HG03103 (cell line): ENCODE measurements around the gene ARHGAP27.

Source experiments
- ATAC-seq: cut with Tn5 transposase; IDR thresholded peaks from one replicate; pipeline ENCODE4 v1.9.1; 2021; ENCODE audit warnings: low read depth; ENCODE audit not compliant: unreplicated experiment

ARHGAP27 gene

GRCh38 chr17:45430738-45431530, 1.7 kb downstream of the ARHGAP27 start:
- ATAC-seq, result no peak

- no peak for ATAC-seq
These were observed 2.5 kb downstream of the ARHGAP27 start for GRCh38 chr17:45430006-45430737.

DNA sequence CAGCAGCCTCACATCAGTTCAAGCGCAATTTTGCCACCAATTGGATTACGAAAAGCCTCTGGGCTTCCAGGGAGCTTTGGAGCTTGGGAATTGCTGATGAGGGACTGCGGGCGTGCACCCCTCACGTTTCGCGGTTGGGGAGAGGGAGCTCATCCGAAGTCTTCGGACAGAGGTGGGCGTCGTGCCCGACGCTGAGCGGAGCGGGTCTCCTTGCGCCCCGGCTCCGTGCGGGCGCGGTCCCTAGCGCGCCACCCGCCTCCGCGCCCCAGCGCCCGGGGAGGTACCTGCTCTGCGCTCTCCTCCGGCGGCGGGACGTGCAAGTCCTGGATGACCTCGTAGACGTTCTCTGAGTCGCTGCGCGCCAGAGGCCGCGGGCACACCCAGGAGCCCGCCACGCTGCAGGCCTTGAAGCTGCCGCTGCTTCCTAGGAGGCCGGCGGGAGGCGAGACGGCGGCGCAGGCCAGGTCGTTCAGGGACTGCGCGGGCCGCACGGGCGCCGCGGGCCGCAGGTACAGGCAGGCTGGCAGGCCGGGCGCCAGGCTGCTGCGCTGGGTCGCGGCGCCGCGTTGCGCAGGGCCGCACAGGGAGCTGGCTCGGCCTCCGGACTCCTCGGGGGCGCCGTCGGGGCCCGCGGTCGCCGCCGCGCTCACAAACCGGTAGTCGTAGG, 3.2 kb downstream of the ARHGAP27 start:
- no peak for ATAC-seq

- ATAC-seq, result no peak
These were observed 3.7 kb downstream of the ARHGAP27 start for GRCh38 chr17:45428931-45429338.

DNA sequence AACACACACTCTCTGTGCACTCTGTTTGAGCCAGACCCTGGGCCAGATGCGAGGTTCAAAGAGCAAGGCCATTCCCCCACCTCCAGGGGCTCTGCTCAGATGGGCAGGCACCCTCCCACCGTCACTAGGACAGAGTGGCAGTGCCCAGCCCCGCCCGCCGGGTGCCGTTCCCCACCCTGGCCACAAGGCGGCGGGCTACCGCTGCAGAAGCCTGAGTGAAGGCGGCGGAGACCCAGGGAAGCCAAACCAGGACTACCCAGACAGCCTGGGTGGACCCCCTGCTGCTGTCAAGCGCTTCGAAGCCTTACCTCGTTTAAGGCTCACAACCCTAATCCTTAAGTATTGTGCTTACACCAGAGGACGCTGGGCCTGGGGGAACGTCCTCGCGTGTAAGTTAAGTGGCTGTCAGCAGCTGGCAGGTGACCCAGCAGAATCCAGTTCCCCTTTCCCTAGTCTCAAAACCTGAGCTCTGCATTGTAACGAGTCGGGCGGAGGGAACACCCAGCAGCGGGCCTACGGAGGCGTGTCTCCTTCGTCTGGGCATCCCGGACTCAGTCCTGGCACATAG, 4.5 kb downstream of the ARHGAP27 start:
- ATAC-seq, result no peak

- ATAC-seq, result no peak
These were observed 5.4 kb downstream of the ARHGAP27 start for GRCh38 chr17:45427181-45427835.

- no peak for ATAC-seq
These were observed 6.1 kb downstream of the ARHGAP27 start for GRCh38 chr17:45426561-45426960.

DNA sequence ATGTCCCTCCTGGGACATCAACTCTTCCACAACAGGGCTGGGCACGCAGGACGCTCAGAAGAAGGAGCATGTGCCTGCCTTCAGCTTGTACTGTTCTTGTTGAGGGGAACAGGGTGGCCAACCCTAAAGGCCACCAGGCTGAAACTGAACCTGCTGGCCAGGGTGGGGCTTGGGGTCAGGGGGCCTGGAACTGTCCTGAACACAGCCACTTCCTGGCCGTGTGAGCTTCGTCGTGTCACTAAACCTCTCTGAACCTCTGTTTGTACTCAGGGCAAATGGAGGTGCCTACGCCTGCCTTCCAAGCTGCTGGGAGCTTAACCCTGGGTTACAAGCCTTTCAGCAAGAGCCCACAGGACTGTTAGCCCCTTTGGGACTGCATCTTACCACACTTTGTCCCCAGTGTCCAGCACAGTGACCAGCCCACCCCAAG, 6.7 kb downstream of the ARHGAP27 start:
- ATAC-seq, result no peak

DNA sequence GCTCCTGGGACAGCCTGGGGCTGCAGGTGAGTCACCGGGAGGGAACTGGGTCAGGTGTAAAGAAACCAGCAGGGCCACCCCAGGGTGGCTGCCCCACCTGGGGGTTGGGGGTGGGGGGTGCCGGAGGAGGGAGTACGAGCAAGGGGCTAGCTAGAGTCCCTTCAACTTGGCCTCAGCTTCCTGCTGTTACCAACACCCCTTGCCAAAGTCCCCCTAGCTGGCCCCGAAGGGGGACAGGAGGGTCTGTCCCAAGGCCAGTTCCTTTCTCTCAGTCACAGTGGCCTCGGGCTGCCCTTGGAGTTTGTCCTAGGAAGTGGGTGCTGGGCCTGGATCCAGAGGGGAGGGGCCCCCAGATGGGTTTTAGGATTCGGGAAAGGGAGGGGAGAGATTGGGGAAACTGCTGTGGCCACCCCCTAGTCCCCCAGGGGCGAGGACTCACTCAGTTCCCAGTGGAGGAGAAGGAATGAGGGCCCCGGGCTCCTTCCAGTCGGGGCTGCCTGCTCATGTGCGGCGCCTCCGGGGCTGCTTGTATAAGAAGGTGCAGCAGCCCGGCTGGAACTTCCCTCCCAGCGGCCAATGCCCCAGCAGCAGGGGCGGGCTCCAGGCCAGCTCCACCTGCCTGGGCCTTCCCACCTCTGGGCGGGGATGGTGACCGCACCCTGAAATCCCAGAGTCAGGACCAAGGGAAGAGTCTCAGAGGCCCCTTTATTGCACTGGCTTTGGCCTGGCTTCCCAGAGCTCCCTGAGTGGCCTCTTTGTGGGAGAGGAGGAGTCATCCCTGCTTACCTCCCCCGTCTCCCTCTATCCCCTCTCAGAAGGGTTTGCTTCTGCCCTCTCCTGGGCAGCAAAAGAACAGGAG, 7.3 kb downstream of the ARHGAP27 start:
- ATAC-seq, result no peak

- ATAC-seq, result no peak
These were observed 7.9 kb downstream of the ARHGAP27 start for GRCh38 chr17:45424769-45425124.

DNA sequence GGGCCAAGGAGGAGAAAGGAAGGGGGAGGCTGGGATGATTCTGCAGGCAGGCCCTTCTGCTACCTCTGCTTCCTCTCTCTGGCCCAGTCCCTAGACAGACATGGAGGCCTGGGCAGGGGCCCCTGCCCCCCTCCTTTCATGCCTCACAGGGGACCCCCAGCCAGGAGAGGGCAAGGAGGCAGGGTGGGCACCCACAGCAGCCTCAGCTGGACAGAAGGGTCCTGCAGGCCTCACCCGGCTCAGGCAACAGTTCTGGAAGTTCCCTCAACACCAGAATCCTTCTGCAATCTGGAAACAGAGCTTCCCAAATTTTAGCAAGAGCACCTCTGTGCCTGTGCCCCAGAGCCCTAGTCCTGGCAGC, 8.7 kb downstream of the ARHGAP27 start:
- ATAC-seq, result no peak

DNA sequence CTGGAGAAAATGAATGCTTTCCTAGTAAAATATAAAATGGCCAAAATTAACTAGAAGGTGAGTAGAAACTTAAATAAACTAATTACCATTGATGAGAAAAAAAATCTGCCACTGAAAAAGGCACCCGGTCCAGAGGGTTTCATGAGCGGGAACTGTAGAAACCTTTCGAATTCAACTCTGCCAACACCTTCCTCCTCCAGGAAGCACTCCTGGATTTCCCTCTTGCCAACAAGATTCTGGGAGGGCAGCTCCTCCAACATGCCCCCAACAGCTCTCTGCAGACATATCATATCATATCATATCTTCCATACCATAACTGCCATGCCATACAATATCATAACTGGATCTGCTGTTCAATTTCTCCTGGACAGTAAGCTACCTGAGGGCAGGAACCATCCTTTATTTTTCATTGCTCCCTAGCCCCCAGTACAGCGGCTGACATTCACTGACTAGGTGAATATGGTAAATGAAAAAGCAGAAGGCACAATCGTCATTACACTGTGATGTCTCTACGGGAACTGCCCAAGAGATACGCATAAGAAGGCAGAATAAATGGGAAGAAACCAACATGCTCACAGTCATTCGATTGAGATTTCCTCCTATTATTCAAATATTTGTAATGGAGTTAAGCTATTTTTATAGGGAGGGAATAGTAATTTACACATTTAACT, 9.2 kb downstream of the ARHGAP27 start:
- ATAC-seq, result no peak

DNA sequence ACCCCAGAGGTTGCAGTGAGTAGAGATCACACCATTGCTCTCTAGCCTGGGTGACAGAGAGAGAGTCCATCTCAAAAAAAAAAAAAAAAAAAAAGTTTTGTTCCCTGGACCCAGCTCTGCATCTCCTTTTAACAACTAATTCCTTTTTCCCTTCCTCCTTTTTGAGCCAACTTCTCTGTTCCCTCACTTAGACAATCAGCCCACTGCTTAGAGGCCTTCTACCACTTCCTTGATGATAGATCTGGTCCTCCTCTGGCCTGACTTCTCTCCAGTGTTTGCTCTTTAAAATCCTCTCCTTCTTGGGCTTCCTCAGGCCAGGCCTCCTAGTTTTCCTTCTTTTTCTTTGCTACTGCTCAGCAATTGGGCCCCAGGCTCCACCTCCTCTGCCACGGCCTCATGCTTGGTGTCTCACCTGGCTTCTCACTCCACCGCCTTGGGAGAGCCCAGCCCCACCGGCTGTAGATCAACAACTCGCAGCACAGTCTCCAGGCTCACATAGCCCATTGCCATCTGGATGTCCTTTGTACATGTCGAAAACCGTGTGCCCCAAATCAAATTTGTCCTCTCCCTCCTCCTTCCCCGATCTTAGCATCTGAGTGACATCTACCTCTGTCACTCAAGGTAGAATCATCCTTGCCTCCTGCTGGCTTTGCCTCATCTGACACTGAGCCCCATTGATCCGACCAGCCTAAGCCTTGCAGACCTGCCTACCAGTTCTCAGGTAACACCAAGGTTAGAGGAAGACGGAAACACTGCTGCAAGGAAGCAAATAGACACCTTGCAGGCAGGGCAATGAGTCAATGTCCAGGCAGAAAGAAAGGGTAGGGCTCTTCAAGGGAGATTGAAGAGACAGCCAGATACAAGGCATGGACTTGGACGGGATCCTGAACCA, 17.4 kb downstream of the ARHGAP27 start:
- ATAC-seq, result no peak

DNA sequence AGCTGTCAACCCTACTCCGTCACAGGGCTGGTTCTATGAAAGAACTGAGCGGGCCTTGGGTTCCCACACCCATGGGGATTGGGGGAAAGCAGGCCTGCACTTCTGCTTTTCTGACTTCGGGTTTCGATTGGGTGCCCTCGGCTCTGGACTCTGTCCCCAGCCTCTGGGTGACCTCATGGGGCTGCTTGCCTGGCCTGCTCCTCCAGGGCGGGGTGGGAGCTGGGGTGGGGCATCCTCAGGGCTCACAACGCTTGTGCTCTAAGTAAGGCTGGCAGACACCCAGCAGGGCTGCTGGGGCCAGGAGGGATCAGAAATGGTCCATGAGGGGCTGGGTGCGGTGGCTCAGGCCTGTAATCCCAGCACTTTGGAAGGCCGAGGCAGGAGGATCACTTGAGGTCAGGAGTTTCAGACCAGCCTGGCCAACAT, 19.2 kb downstream of the ARHGAP27 start:
- no peak for ATAC-seq

- ATAC-seq, result no peak
These were observed 21.1 kb downstream of the ARHGAP27 start for GRCh38 chr17:45411348-45412105.

GRCh38 chr17:45410144-45411091, 22.3 kb downstream of the ARHGAP27 start:
- no peak for ATAC-seq
